GM12874 (cell line): Measurements from ENCODE around the gene ALDH1L2.

Experiments
- TF ChIP-seq, protein P1 (sequence below): IDR thresholded peaks from 2 replicates; pipeline ENCODE4 v1.5.1; 2011; ENCODE audit warnings: low read depth, mild to moderate bottlenecking, control low read depth, low read length, moderate library complexity; ENCODE audit not compliant: insufficient read depth

The ALDH1L2 gene

GRCh38 chr12:104994336-104994735 lies 89.9 kb downstream of the ALDH1L2 start:
- TF ChIP-seq, protein P1, sequence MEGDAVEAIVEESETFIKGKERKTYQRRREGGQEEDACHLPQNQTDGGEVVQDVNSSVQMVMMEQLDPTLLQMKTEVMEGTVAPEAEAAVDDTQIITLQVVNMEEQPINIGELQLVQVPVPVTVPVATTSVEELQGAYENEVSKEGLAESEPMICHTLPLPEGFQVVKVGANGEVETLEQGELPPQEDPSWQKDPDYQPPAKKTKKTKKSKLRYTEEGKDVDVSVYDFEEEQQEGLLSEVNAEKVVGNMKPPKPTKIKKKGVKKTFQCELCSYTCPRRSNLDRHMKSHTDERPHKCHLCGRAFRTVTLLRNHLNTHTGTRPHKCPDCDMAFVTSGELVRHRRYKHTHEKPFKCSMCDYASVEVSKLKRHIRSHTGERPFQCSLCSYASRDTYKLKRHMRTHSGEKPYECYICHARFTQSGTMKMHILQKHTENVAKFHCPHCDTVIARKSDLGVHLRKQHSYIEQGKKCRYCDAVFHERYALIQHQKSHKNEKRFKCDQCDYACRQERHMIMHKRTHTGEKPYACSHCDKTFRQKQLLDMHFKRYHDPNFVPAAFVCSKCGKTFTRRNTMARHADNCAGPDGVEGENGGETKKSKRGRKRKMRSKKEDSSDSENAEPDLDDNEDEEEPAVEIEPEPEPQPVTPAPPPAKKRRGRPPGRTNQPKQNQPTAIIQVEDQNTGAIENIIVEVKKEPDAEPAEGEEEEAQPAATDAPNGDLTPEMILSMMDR = no peak

- TF ChIP-seq, protein P1 = no peak
Measured at GRCh38 chr12:104991565-104992128, 92.6 kb downstream of the ALDH1L2 start.

DNA sequence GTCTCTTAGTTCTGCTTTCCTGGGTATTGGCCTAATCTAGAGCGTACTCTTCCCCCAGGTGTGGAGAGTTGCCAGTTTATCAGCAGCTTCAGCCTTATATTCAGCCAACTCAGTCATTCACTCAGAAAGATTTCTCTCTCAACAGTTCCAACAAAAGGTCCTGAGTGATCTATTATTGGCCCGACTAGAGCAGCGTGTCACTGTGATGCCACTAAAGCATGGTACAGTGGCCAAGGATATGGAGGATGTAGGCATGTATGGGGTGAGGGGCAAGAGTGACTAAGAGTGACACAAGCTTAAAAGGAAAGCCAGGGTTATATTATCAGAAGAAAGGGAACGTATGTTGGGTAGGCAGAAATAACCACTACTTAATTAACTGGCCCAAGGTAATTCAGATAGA lies 93.3 kb downstream of the ALDH1L2 start:
- TF ChIP-seq, protein P1 = no peak

GRCh38 chr12:104986022-104986941 lies 98.0 kb downstream of the ALDH1L2 start, which contains the start of gene NOPCHAP1:
NOPCHAP1 (plus strand) TSS chr12:104986316; CDS start chr12:104986353, 37 bp downstream.
- TF ChIP-seq, protein P1 = no peak

GRCh38 chr12:104985206-104985605 lies 99.1 kb downstream of the ALDH1L2 start:
- TF ChIP-seq, protein P1 = no peak

DNA sequence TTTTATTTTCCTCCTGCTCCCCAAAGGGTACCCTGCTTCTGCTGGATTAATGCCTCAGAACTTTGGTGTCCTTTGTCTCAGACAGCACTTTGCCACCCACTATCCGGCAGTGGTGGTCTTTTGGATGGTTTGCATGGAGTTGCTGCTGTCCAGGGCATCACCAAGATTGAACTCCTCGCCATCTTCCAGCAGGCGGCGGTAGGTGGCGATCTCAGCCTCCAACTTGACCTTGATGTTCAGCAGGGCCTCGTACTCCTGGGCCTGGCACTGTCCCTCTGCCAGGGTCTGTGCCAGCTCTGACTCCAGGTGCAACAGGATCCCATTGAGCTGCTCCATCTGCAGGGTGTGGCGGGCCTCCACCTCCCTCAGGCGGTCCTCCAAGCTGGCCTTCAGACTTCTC lies 107.6 kb downstream of the ALDH1L2 start:
- TF ChIP-seq, protein P1 = no peak

DNA sequence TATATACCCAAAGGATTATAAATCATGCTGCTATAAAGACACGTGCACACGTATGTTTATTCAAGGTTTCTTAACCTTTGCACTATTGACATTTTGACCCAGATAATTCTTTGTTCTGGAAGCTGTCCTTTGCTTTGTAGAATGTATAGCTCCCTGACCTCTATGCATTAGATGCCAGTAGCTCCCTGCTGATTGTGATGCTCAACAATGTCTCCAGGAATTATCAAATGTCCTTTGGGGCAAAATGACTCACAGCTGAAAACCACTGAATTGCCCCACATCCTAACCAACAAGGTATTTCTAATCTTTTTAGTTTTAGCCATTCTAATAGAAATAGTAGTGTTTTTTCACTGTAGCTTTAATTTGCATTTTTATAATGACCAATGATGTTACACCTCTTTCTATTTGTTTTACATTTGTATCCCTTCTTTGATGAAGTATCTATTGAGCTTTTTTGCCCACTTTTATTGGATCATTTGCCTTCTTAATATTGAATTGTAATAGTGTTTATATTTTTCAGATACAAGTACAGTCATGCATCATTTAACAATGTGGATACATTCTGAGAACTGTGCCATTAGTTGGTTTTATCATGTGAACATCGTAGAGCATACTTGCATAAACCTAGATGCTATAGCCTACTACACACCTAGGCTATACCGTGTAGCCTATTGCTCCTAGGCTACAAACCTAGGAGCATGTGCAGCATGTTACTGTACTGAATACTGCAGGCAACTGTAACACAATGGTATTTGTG lies 108.5 kb downstream of the ALDH1L2 start:
- TF ChIP-seq, protein P1 = no peak
